Hindlimb muscle (tissue), 1 donor: ENCODE data around the gene RPUSD3. TPM values are rescaled to one million over a fixed set of nuclear protein-coding genes. Genes with fewer than 3 reads are reported as not detected.
"Not testable (repeated sequence)": the region's sequence is repeated elsewhere in the genome, so short reads cannot be mapped to it uniquely, and the experiment has no call there.

Experiments used
- DNase-seq: peaks from one replicate; pipeline ENCODE4 v3.0.0-alpha.2; 2013
- polyA plus RNA-seq: library from polyadenylated mRNA; unstranded; fragments of 120-200 nt; gene quantifications from one replicate; pipeline ENCODE4 v1.2.1, GENCODE V29; 2013; ENCODE audit not compliant: insufficient read length

RPUSD3 gene
- polyA plus RNA-seq = 31.2 TPM

- peak; percentile 98 for DNase-seq
Measured at GRCh38 chr3:9843715-9844438, at the start of gene RPUSD3. RPUSD3 (minus strand) TSS chr3:9844008; CDS start chr3:9843990, 18 bp downstream.

- no peak for DNase-seq
Measured at GRCh38 chr3:9891072-9891622, 47.3 kb upstream of the RPUSD3 start.

DNA sequence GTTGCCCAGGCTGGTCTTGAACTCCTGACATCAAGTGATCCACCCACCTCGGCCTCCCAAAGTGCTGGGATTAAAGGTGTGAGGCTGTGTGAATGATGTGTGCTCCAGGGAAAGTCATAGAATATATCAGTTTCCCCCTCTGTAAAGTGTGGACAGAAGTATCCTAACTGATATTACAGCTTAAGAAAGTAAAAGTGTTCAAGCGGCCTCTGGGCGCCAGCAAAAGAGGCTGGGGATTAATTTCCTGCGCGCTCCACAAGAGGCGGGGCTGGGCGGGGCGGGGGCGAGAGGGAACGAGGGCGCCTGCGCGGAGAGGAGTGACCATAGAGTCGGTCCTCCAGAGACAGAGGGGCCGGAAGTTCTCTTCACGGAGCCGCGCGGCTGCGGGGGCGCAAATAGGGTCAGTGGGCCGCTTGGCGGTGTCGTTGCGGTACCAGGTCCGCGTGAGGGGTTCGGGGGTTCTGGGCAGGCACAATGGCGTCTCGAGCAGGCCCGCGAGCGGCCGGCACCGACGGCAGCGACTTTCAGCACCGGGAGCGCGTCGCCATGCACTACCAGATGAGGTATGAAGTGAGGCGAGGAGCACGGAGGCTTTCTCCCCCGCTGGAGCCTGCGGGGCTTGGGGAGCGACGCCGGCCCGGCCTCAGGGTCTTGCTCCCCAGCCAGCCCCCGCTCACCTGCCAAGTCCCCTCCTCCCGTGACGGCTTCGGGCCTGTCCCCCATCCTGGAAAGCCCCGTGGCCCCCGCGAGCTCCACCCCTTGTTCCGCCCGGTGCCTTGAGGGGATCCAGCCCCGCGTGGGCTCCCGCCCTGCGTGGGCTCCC lies 46.7 kb upstream of the RPUSD3 start, which contains the start of gene JAGN1:
Gene JAGN1, plus strand, starts transcription at position 362 of the 823 bp plus-strand sequence. Its CDS starts 113 bp downstream, at position 475.
- DNase-seq = peak; percentile 89

GRCh38 chr3:9889405-9889804 lies 45.6 kb upstream of the RPUSD3 start:
- DNase-seq = no peak

GRCh38 chr3:9888540-9888939 lies 44.7 kb upstream of the RPUSD3 start:
- DNase-seq = no peak

DNA sequence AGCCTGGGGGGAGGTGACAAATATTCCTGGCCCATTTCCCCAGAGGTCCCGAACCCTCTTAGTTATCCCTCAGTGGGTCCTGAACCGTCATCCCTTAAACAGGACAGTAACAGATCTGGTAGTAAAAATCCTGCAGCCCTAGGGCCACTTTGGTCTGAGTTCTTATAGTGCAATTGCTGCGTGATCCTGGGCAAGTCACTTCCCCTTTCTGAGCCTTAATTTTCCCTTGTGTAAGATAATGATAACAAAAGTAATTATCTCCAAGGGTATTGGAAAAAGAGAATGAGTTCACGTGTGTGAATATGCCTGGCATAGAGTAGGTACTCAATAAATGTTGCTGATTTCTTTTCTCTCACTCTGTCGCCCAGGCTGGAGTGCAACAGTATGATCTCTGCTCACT lies 43.7 kb upstream of the RPUSD3 start:
- no peak for DNase-seq

DNA sequence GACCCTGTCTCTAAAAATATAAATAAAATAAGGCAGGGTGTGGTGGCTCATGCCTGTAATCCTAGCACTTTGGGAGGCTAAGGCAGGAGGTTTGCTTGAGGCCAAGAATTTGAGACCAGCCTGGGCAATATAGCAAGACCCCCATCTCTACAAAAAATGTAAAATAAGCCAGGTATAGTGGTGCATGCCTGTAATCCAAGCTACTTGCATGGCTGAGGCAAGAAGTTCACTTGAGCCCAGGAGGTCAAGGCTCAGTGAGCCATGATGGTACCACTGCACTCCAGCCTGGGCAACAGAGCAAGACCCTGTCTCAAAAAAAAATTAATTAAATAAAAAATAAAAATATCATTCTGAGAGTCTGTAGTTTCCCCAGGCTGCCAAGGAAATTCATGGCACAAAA lies 42.5 kb upstream of the RPUSD3 start:
- DNase-seq = no peak

- DNase-seq = no peak
Measured at GRCh38 chr3:9884555-9885165, 40.9 kb upstream of the RPUSD3 start.

DNA sequence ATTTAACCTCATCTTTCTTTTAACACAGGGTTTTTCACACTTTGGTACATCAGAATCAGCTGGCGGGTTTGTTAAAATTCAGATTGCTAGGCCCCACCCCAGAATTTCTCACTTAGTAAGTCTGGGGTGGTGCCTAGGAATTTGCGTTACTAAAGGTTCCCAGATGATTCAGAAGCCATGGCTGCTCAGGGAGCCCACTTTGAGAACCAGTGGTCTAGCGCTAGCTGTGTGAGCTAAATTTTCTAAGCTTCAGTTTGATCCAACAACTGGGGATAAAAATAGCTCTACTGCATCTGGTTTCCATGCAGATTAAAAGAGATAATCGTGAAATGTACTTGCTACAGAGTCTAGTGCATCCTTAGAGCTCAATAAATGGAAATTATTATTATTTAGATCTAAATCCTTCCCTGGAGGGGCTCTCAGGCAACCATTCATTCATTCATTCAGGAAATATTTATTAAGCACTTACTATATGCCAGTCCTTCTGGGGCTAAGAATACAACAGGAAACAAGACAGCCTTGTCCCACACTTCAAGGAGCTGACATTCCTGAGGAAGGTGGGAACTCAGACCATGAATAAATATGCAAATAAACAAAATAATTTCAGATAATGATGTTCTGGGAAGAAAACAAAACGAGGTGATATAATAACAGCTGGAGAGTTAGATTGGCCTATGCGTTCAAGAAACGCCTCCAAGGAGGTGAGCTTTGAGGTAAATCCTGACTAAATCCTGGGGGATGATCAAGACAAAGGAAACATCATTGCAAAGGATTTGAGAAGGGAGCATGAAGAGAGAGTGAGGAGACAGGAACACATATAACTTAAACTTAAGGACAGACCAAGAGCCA lies 40.1 kb upstream of the RPUSD3 start:
- DNase-seq = no peak

- no peak for DNase-seq
Measured at GRCh38 chr3:9881441-9881840, 37.6 kb upstream of the RPUSD3 start.

- no peak for DNase-seq
Measured at GRCh38 chr3:9879830-9880549, 36.2 kb upstream of the RPUSD3 start, which contains the start of gene CIDEC. CIDEC (minus strand) TSS chr3:9880253; CDS start chr3:9878486, 1,767 bp downstream.

- no peak for DNase-seq
Measured at GRCh38 chr3:9878700-9879099, 34.9 kb upstream of the RPUSD3 start.

GRCh38 chr3:9876991-9877390 lies 33.2 kb upstream of the RPUSD3 start:
- DNase-seq = no peak

DNA sequence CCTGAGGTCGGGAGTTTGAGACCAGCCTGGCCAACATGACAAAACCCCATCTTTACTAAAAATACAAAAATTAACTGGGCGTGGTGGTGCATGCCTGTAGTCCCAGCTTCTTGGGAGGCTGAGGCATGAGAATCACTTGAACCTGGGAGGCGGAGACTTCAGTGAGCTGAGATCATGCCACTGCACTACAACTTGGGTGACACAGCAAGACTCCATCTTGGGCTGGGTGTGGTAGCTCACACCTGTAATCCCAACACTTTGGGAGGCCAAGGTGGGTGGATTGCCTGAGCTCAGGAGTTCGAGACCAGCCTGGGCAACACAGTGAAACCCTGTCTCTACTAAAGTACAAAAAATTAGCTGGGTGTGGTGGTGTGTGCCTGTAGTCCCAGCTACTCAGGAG lies 32.4 kb upstream of the RPUSD3 start:
- DNase-seq = not testable (repeated sequence)

- DNase-seq = no peak
Measured at GRCh38 chr3:9875448-9875847, 31.6 kb upstream of the RPUSD3 start.

- DNase-seq = not testable (repeated sequence)
Measured at GRCh38 chr3:9872067-9872466, 28.3 kb upstream of the RPUSD3 start.

GRCh38 chr3:9870978-9871377 lies 27.2 kb upstream of the RPUSD3 start:
- no peak for DNase-seq

- DNase-seq = no peak
Measured at GRCh38 chr3:9869955-9870354, 26.1 kb upstream of the RPUSD3 start.

- no peak for DNase-seq
Measured at GRCh38 chr3:9867106-9867505, 23.3 kb upstream of the RPUSD3 start.

GRCh38 chr3:9866639-9867038 lies 22.8 kb upstream of the RPUSD3 start:
- DNase-seq = no peak

DNA sequence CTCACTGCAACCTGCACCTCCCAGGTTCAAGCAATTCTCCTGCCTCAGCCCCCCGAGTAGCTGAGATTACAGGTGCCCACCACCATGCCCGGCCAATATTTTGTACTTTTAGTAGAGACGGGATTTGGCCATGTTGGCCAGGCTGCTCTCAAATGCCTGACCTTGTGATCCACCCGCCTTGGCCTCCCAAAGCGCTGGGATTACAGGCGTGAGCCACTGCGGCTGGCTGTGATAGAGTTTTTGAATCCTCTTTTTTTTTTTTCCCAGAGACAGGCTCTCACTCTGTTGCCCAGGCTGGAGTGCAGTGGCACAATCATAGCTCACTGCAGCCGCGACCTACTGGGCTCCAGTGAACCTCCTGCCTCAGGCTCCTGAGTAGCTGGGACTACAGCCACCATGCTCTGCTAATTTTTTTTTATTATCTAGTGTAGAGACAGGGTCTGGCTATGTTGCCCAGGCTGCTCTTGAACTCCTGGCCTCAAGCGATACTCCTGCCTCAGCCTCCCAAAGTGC lies 21.4 kb upstream of the RPUSD3 start:
- not testable (repeated sequence) for DNase-seq
